ENCODE results near the gene DLX2. TPM values are rescaled to one million over a fixed set of nuclear protein-coding genes. Genes with fewer than 3 reads are reported as not detected.

DLX2 gene
- total and polyA plus RNA-seq, 12 donors: 0.06 to 0.49 (median 0.15) TPM; not detected in 5

DNA sequence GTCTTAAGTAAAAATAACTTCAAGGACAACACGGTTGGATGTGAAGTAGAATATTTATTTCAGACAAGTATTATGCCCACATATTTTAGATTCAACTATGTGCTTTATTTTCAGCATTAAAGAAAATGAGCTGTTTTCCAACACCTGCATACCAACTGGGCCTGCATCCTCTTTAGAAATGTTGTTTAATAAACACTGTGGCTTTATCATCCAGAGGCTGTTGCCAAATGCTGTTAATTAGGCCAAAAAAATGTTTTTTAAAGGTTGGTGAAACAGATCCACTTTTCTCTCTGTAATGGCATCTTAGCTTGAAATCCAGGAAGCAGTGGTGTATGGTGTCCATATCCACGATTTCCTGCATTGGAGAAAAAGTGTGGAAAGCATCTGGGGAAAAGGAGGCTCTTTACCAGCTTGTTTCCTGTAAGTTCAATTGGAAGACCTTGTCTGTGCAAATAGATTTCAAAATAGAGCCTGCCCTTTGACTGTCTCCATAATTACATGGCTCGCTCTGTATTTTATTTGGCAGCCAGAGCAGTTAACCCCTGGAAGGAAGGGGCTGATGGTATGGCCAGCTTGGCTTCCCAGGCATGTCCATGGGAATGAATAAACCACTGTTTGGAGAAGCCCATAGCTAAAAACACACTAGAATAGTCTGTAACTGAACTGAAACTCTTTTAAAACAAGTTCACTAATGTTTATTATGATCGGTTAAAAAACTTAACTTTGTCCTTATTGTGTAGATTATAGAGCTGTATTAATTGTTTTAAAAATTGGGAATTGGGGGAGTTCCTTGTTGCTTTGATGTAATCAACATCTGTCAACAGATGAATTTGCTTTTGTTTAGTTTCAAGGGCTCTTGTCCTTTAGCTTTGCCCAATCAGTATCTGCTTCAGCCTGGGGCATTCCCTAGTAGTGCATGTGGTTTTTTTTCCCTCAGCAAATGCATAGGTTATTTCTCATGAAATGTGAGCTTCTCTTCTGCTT, 50.4 kb downstream of the DLX2 start:
- no peak for DNase-seq
- WGBS, 4 donors: 45 to 55% (median 49%) methylated on average over 4 of the region's 4 CpGs
- TF ChIP-seq CTCF (IDR thresholded peaks at IDR 0.05): no peak
- TF ChIP-seq POLR2A (IDR thresholded peaks at IDR 0.05): no peak
- no peaks in the 10 kb centered on the region for H3K36me3 ChIP-seq (replicated peaks in 1 of 2)
- no peaks in the 10 kb centered on the region for H3K27me3 ChIP-seq
- no peaks in the 10 kb centered on the region for H3K4me1 ChIP-seq (replicated peaks in 1 of 2)
- no peak overlapping the region for H3K27ac ChIP-seq
- intact Hi-C loops (cut with DNase I): no loop called here
- H3K9me3 ChIP-seq (replicated peaks in 1 of 3): no peaks in the 10 kb centered on the region
- no peak overlapping the region for H3K4me3 ChIP-seq

DNA sequence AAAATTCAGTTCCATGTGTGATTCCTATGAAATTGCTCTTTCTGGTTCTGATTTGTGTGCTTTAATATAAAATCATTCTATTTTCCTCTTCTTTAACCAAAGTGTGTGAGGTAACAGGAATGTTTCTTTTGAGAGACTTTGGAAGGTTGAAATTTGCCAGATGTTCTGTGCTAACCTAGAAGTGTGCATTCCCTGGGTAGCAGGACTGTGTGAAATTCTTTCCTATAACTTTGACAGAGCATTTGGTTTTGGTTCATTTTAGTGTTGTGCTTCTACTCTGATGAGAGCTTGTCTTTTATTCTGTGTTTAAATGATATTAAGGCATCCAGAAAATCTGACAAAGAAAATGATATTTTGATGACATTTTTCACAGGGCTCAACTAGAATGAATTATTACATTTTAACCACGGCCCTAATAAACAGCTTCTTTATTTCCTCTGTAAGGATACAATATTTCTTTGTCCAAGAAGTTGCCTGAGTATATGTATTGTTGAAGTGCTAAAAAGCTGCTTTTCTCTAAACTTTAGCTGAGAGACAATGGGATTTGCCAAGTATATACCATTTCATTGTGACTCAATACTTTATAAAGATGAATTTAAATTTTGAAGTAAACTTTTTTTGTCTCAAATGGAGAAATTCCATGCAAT, 52.1 kb downstream of the DLX2 start:
- Histone ChIP-seq H3K9me3 (replicated peaks in 1 of 3) (no peaks in the 10 kb centered on the region), H3K36me3 (replicated peaks in 1 of 2) (no peaks in the 10 kb centered on the region), H3K4me3 (no peak overlapping the region), H3K4me1 (replicated peaks in 1 of 2) (no peaks in the 10 kb centered on the region), H3K27me3 (no peaks in the 10 kb centered on the region), H3K27ac (no peak overlapping the region)
- no peak for DNase-seq
- intact Hi-C loops (cut with DNase I): no loop called here
- WGBS, 4 donors: 76 to 94% (median 89%) methylated on average over 1 of the region's 1 CpG
- no peak for TF ChIP-seq POLR2A (IDR thresholded peaks at IDR 0.05)
- TF ChIP-seq CTCF (IDR thresholded peaks at IDR 0.05): no peak

GRCh38 chr2:172049567-172050120, 53.1 kb downstream of the DLX2 start:
- intact Hi-C loops (cut with DNase I): no loop called here
- no peak for DNase-seq
- Histone ChIP-seq H3K4me3 (no peak overlapping the region), H3K4me1 (replicated peaks in 1 of 2) (no peaks in the 10 kb centered on the region), H3K27me3 (no peaks in the 10 kb centered on the region), H3K36me3 (replicated peaks in 1 of 2) (no peaks in the 10 kb centered on the region), H3K9me3 (replicated peaks in 1 of 3) (no peaks in the 10 kb centered on the region), H3K27ac (no peak overlapping the region)
- 90 to 96% (median 92%) methylated on average over 2 of the region's 2 CpGs for WGBS, 4 donors
- TF ChIP-seq CTCF (IDR thresholded peaks at IDR 0.05): no peak
- no peak for TF ChIP-seq POLR2A (IDR thresholded peaks at IDR 0.05)

Other genes with a start within 250 kb of the DLX2 start
- gene SLC25A12, start 208.7 kb downstream of the DLX2 start, total RNA-seq: 10 to 100 TPM in 8 of 9 donors, 1 to 10 TPM in 1; 9.2 to 26.0 (median 19.6) TPM
- gene SLC25A12, start 208.7 kb downstream of the DLX2 start, polyA plus RNA-seq: 10 to 100 TPM; 20.9 to 22.2 (median 22.0) TPM
- 10 to 100 TPM; 19.8 to 47.5 (median 36.4) TPM for gene HAT1, start 180.4 kb downstream of the DLX2 start, total RNA-seq
- gene HAT1, start 180.4 kb downstream of the DLX2 start, polyA plus RNA-seq: 100 to 1,000 TPM in 1 of 3 donors, 10 to 100 TPM in 1, 1 to 10 TPM in 1; 9.3 to 103 (median 13.0) TPM
- gene METAP1D, start 102.9 kb downstream of the DLX2 start, total RNA-seq: 10 to 100 TPM in 2 of 9 donors, 1 to 10 TPM in 7; 1.7 to 21.8 (median 7.4) TPM
- gene METAP1D, start 102.9 kb downstream of the DLX2 start, polyA plus RNA-seq: 10 to 100 TPM in 1 of 3 donors, 1 to 10 TPM in 2; 6.2 to 10.3 (median 9.3) TPM
- 1 to 10 TPM in 1 of 9 donors, under 1 TPM in 3, not detected in 5; 0.11 to 1.3 (median 0.40) TPM for gene DLX1, start 17.4 kb downstream of the DLX2 start, total RNA-seq
- 1 to 10 TPM in 1 of 3 donors, under 1 TPM in 2; 0.47 to 1.4 (median 0.64) TPM for gene DLX1, start 17.4 kb downstream of the DLX2 start, polyA plus RNA-seq

All from adrenal gland (tissue), 12 donors.